OCI-LY1 (cell line): ENCODE results near the gene SLC25A38.

Experiments
- EZH2 ChIP-seq: fragments of 200-600 bp; sonication (generic), shearing (Covaris generic); IDR thresholded peaks from 2 replicates; pipeline ENCODE4 v1.8.0; 2017; ENCODE audit warnings: borderline replicate concordance, mixed run types, mild to moderate bottlenecking, antibody characterized with exemption, low read length, moderate library complexity, mixed read lengths
- TF ChIP-seq, protein P1 (sequence below): fragments of 200-600 bp; sonication (generic), shearing (Covaris generic); IDR thresholded peaks from 2 replicates; pipeline ENCODE4 v1.5.1; 2017; ENCODE audit warnings: mild to moderate bottlenecking, antibody characterized with exemption, low read length, moderate library complexity, mixed read lengths

DNA sequence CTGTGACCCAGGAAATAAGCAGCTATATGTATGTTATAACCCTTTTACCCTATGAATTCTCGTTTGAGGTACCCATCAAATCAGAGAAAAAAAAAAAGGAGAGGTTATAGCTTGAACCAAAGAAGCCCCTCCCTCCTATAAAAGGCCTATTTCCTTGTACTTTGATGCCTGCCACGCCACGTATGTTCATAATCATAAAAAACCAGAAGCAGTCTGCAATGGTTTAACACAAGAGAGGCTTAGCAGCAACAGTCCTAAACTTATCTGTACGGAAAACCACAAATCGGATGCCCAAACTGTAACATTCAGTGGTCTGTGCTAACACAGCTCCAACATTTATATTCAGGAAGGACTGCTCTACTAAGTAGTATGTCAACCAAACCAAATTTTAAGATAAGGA, 32.5 kb upstream of the SLC25A38 start:
- TF ChIP-seq EZH2, result no peak
- TF ChIP-seq, protein P1, sequence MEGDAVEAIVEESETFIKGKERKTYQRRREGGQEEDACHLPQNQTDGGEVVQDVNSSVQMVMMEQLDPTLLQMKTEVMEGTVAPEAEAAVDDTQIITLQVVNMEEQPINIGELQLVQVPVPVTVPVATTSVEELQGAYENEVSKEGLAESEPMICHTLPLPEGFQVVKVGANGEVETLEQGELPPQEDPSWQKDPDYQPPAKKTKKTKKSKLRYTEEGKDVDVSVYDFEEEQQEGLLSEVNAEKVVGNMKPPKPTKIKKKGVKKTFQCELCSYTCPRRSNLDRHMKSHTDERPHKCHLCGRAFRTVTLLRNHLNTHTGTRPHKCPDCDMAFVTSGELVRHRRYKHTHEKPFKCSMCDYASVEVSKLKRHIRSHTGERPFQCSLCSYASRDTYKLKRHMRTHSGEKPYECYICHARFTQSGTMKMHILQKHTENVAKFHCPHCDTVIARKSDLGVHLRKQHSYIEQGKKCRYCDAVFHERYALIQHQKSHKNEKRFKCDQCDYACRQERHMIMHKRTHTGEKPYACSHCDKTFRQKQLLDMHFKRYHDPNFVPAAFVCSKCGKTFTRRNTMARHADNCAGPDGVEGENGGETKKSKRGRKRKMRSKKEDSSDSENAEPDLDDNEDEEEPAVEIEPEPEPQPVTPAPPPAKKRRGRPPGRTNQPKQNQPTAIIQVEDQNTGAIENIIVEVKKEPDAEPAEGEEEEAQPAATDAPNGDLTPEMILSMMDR, result no peak
